GM12878 (cell line): ENCODE results near the gene KCNAB2. TPM values are rescaled to one million over a fixed set of nuclear protein-coding genes. Genes with fewer than 3 reads are reported as not detected.

ENCODE experiments used
- ATAC-seq: fragments of 200-7000 bp; cut with Tn5 transposase; 3 replicates; pipeline ENCODE4 v1.9.1; 2020; ENCODE audit warnings: mild to moderate bottlenecking, moderate library complexity
- BruUV-seq: library from RNA; stranded (reverse); fragments of 400-500 nt; replicated peaks from 2 replicates; lab custom pipeline; 2021; lab: Mats Ljungman, UMichigan
- CTCF ChIA-PET: fragments of 300-600 bp; sonication (Branson Sonifier 250); formaldehyde crosslinking; extraction: SDS; loops from one replicate; lab custom pipeline; 2021; ENCODE audit warnings: inconsistent platforms; lab: Yijun Ruan, JAX
- POLR2A ChIA-PET: fragments of 350-600 bp; formaldehyde crosslinking; extraction: SDS; loops from one replicate; lab custom pipeline; 2021; ENCODE audit warnings: inconsistent platforms; lab: Charles Lee
- RAD21 ChIA-PET: fragments of 300-600 bp; sonication (Branson Sonifier 250); formaldehyde crosslinking; loops from one replicate; lab custom pipeline; 2023; ENCODE audit warnings: antibody characterized with exemption; ENCODE audit not compliant: unreplicated experiment; lab: Charles Lee
- SMC1A ChIA-PET: fragments of 300-600 bp; sonication (Branson Sonifier 250); formaldehyde crosslinking; loops from one replicate; lab custom pipeline; 2023; ENCODE audit not compliant: unreplicated experiment, uncharacterized antibody; lab: Charles Lee
- DNase-seq: peaks from one replicate; pipeline ENCODE4 v3.0.0-alpha.2; 2011; ENCODE audit warnings: low read depth, low spot score
- FAIRE-seq: peaks from 3 replicates; lab custom pipeline; 2011; peaks lifted over from hg19 to GRCh38; lab: Jason Lieb, UNC
- H2AFZ ChIP-seq: 2 replicates; pipeline ENCODE4 v1.6.0; 2011; ENCODE audit warnings: low read depth, low read length, control low read depth; ENCODE audit not compliant: control insufficient read depth
- H3K27ac ChIP-seq: 2 replicates; pipeline ENCODE4 v1.5.1; 2011; ENCODE audit warnings: control low read depth; ENCODE audit not compliant: control insufficient read depth, insufficient read depth
- H3K27me3 ChIP-seq, 2 experiments: replicated peaks in 1 of 2; 2 replicates each; pipeline versions ENCODE4 v1.6.0 to v1.6.1; 2011; ENCODE audit warnings: low read length in 1 of 2; ENCODE audit not compliant: control insufficient read depth in 2 of 2, insufficient read depth in 2 of 2
- H3K36me3 ChIP-seq, 2 experiments: 2 replicates each; pipeline ENCODE4 v1.5.1; 2011; ENCODE audit warnings: low read length in 1 of 2; ENCODE audit not compliant: control insufficient read depth in 2 of 2, insufficient read depth in 2 of 2
- H3K4me1 ChIP-seq: 2 replicates; pipeline ENCODE4 v1.6.1; 2011; ENCODE audit warnings: mild to moderate bottlenecking, low read length, moderate library complexity, mixed read lengths; ENCODE audit not compliant: control insufficient read depth, insufficient read depth
- H3K4me2 ChIP-seq: 2 replicates; pipeline ENCODE4 v1.6.0; 2011; ENCODE audit warnings: control low read depth; ENCODE audit not compliant: control insufficient read depth, insufficient read depth
- H3K4me3 ChIP-seq: fragments of 200-600 bp; sonication (generic); 2 replicates; pipeline ENCODE4 v1.5.1; 2016
- H3K79me2 ChIP-seq: 2 replicates; pipeline ENCODE4 v1.6.0; 2011; ENCODE audit warnings: low read length; ENCODE audit not compliant: control insufficient read depth, insufficient read depth
- H3K9ac ChIP-seq: 2 replicates; pipeline ENCODE4 v1.8.0; 2011; ENCODE audit warnings: low read length, control low read depth, mixed read lengths; ENCODE audit not compliant: control insufficient read depth, insufficient read depth
- H3K9me3 ChIP-seq: replicated peaks from 3 replicates; pipeline ENCODE4 v1.5.1; 2011; ENCODE audit warnings: mild to moderate bottlenecking, low read length; ENCODE audit not compliant: control insufficient read depth, insufficient read depth
- H4K20me1 ChIP-seq: 2 replicates; pipeline ENCODE4 v1.6.0; 2011; ENCODE audit not compliant: control insufficient read depth, insufficient read depth
- BCL11A ChIP-seq: IDR thresholded peaks from 2 replicates; pipeline ENCODE4 v1.6.1; 2011; ENCODE audit warnings: low read depth, low read length
- BHLHE40 ChIP-seq, 2 experiments: fragments of 450-650 bp in 1 of 2; IDR thresholded peaks; 2 replicates each; pipeline ENCODE4 v1.6.1; 2011 to 2017; ENCODE audit warnings: low read depth in 2 of 2, borderline replicate concordance in 1 of 2, improper control_type of control experiment in 1 of 2, low read length in 1 of 2, mild to moderate bottlenecking in 1 of 2
- EGR1 ChIP-seq, 2 experiments: IDR thresholded peaks; 1 replicate in 1 of 2; 2 replicates in 1 of 2; pipeline ENCODE4 v1.6.1; 2011 to 2012; ENCODE audit warnings: low read depth in 2 of 2, low read length in 2 of 2, borderline replicate concordance in 1 of 2, mild to moderate bottlenecking in 1 of 2, moderate library complexity in 1 of 2
- EZH2 ChIP-seq: IDR thresholded peaks from 2 replicates; pipeline ENCODE4 v1.6.1; 2012; ENCODE audit warnings: low read depth, mild to moderate bottlenecking, control low read depth, inconsistent platforms, low read length, borderline replicate concordance; ENCODE audit not compliant: control insufficient read depth
- FOXM1 ChIP-seq: IDR thresholded peaks from 2 replicates; pipeline ENCODE4 v1.6.1; 2012; ENCODE audit warnings: low read depth, mild to moderate bottlenecking, inconsistent platforms, low read length, moderate library complexity
- MAX ChIP-seq: IDR thresholded peaks from 2 replicates; pipeline ENCODE4 v1.6.1; 2012; ENCODE audit warnings: low read depth, low read length, improper control_type of control experiment
- POU2F2 ChIP-seq: IDR thresholded peaks from 3 replicates; pipeline ENCODE4 v1.6.1; 2011; ENCODE audit warnings: low read depth, mild to moderate bottlenecking, low read length, borderline replicate concordance
- SMC3 ChIP-seq: IDR thresholded peaks from 2 replicates; pipeline ENCODE4 v1.6.1; 2011; ENCODE audit warnings: low read length, improper control_type of control experiment, borderline replicate concordance
- SUZ12 ChIP-seq: fragments of 200-600 bp; sonication (generic); IDR thresholded peaks from one replicate; pipeline ENCODE4 v1.6.1; 2018; ENCODE audit warnings: antibody characterized with exemption, mild to moderate bottlenecking; ENCODE audit not compliant: unreplicated experiment
- TCF7 ChIP-seq: IDR thresholded peaks from 2 replicates; pipeline ENCODE4 v1.6.1; 2014; ENCODE audit warnings: antibody characterized with exemption, borderline replicate concordance
- WGBS: methylation state at CpG from one replicate; pipeline ENCODE4 v1.1.6; 2016; ENCODE audit warnings: low lambda C conversion rate; ENCODE audit not compliant: insufficient replicate concordance, insufficient coverage; ENCODE audit errors: missing lambda C conversion rate; 5-methylcytosine and 5-hydroxymethylcytosine counted together
- in situ Hi-C: fragments of 300-500 bp; cut with MboI; formaldehyde crosslinking; loops from 9 replicates; pipeline ENCODE4 v1.14.3; 2018; ENCODE audit warnings: mixed read lengths
- intact Hi-C: fragments of 100-400 bp; cut with micrococcal nuclease; formaldehyde crosslinking; loops from one replicate; pipeline ENCODE4 v1.14.2; 2022; ENCODE audit not compliant: unreplicated experiment
- polyA plus RNA-seq, 11 experiments: library from polyadenylated mRNA; depleted of rRNA in 4 of 11; unstranded in 6 of 11; stranded (reverse) in 5 of 11; fragments of >200 nt; fragmentation: Nextera tagmentation in 4 of 11; fragmentation: Illumina TruSeq in 1 of 11; extraction: Ambion mirVana in 4 of 11; extraction: Trizol in 1 of 11; gene quantifications; 1 replicate in 1 of 11; 2 replicates in 10 of 11; pipeline versions ENCODE4 v1.2.1 to v1.2.3, GENCODE V29; 2011 to 2016; ENCODE audit warnings: inconsistent platforms in 2 of 11, missing spikeins in 2 of 11, low read depth in 1 of 11
- total RNA-seq, 4 experiments: library from RNA; depleted of rRNA in 3 of 4; stranded (reverse); fragments of >200 nt in 3 of 4; fragmentation: Illumina TruSeq in 1 of 4; extraction: Trizol in 1 of 4; gene quantifications; 2 replicates each; pipeline versions ENCODE4 v1.2.1 to v1.2.3, GENCODE V29; 2013 to 2021
- TF ChIP-seq, protein P1 (sequence below): IDR thresholded peaks from 2 replicates; pipeline ENCODE4 v1.6.1; 2011; ENCODE audit warnings: mild to moderate bottlenecking, low read depth, low read length, moderate library complexity; ENCODE audit not compliant: insufficient replicate concordance
- TF ChIP-seq, protein P2 (sequence below): fragments of 450-650 bp; formaldehyde crosslinking; IDR thresholded peaks from 2 replicates; pipeline ENCODE4 v1.4.0; 2022; ENCODE audit warnings: mild to moderate bottlenecking, moderate library complexity
- TF ChIP-seq, protein P3 (sequence below): fragments of 450-650 bp; IDR thresholded peaks from 2 replicates; pipeline ENCODE4 v1.6.1; 2017; ENCODE audit warnings: mild to moderate bottlenecking

The KCNAB2 gene
- total and polyA plus RNA-seq, 10 of the 15 experiments (the other 5 are each of a cell fraction or from before 2014, with no cell fraction given) = 2.9 to 123 (median 62.4) TPM

DNA sequence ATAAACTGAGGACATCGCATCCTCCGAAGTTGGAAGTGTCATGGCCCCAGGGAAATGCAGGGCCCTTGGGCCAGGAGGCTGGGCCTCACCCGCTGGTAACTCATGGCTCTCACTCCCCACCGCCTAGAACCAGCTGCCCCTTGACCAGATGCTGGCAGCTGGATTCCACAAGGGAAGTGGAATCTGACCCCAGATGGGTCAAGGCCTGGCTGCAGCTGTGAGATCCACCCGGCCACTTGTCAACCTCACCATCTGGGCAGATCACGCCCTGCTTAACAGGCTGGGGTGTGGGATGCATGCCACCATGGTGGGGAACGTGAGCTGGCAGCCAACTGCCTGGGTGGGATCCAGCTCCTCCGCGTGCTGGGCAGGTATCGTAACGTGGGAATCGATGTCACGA lies 25.5 kb downstream of the KCNAB2 start:
- Histone ChIP-seq H3K9me3 (no peaks in the 10 kb centered on the region), H3K27ac (no peak overlapping the region), H3K4me1 (no peaks in the 10 kb centered on the region), H3K36me3 (peaks cover 7 to 11% of the 10 kb centered on the region in 2 experiments), H4K20me1 (peaks cover 4% of the 10 kb centered on the region), H2AFZ (no peak overlapping the region), H3K79me2 (no peaks in the 10 kb centered on the region), H3K9ac (no peak overlapping the region), H3K4me3 (no peak overlapping the region), H3K4me2 (no peak overlapping the region), H3K27me3 (no peaks in the 10 kb centered on the region)
- FAIRE-seq = no peak
- no peak for DNase-seq
- RAD21 ChIA-PET = no interaction called here
- CTCF ChIA-PET = no interaction called here
- SMC1A ChIA-PET = no interaction called here
- WGBS = 92% methylated on average over 13 of the region's 13 CpGs
- ATAC-seq = no peak
- no TSS peak for BruUV-seq
- POLR2A ChIA-PET = no interaction called here
- in situ Hi-C loops = no loop called here
- intact Hi-C loops = no loop called here
- no peak for TF ChIP-seq TCF7
- no peak for TF ChIP-seq FOXM1
- TF ChIP-seq, protein P1, sequence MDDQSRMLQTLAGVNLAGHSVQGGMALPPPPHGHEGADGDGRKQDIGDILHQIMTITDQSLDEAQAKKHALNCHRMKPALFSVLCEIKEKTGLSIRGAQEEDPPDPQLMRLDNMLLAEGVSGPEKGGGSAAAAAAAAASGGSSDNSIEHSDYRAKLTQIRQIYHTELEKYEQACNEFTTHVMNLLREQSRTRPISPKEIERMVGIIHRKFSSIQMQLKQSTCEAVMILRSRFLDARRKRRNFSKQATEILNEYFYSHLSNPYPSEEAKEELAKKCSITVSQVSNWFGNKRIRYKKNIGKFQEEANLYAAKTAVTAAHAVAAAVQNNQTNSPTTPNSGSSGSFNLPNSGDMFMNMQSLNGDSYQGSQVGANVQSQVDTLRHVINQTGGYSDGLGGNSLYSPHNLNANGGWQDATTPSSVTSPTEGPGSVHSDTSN = no peak
- TF ChIP-seq MAX = no peak
- TF ChIP-seq EGR1 (IDR thresholded peaks at IDR 0.05; ENCODE audit: borderline replicate concordance in 1 of 2, low read depth in 2 of 2, low read length in 2 of 2) = no peak
- TF ChIP-seq SUZ12 = no peak
- no peak for TF ChIP-seq BHLHE40 (IDR thresholded peaks at IDR 0.05; ENCODE audit: borderline replicate concordance in 1 of 2, low read depth in 2 of 2, low read length in 1 of 2)
- TF ChIP-seq, protein P2, sequence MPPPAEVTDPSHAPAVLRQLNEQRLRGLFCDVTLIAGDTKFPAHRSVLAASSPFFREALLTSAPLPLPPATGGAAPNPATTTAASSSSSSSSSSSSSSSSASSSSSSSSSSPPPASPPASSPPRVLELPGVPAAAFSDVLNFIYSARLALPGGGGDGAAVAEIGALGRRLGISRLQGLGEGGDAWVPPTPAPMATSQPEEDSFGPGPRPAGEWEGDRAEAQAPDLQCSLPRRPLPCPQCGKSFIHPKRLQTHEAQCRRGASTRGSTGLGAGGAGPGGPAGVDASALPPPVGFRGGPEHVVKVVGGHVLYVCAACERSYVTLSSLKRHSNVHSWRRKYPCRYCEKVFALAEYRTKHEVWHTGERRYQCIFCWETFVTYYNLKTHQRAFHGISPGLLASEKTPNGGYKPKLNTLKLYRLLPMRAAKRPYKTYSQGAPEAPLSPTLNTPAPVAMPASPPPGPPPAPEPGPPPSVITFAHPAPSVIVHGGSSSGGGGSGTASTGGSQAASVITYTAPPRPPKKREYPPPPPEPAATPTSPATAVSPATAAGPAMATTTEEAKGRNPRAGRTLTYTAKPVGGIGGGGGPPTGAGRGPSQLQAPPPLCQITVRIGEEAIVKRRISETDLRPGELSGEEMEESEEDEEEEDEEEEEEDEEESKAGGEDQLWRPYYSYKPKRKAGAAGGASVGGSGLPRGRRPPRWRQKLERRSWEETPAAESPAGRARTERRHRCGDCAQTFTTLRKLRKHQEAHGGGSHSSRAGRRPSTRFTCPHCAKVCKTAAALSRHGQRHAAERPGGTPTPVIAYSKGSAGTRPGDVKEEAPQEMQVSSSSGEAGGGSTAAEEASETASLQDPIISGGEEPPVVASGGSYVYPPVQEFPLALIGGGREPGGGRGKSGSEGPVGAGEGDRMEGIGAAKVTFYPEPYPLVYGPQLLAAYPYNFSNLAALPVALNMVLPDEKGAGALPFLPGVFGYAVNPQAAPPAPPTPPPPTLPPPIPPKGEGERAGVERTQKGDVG = no peak
- TF ChIP-seq BCL11A = no peak
- no peak for TF ChIP-seq POU2F2
- no peak for TF ChIP-seq SMC3
- TF ChIP-seq EZH2 = no peak
- TF ChIP-seq, protein P3, sequence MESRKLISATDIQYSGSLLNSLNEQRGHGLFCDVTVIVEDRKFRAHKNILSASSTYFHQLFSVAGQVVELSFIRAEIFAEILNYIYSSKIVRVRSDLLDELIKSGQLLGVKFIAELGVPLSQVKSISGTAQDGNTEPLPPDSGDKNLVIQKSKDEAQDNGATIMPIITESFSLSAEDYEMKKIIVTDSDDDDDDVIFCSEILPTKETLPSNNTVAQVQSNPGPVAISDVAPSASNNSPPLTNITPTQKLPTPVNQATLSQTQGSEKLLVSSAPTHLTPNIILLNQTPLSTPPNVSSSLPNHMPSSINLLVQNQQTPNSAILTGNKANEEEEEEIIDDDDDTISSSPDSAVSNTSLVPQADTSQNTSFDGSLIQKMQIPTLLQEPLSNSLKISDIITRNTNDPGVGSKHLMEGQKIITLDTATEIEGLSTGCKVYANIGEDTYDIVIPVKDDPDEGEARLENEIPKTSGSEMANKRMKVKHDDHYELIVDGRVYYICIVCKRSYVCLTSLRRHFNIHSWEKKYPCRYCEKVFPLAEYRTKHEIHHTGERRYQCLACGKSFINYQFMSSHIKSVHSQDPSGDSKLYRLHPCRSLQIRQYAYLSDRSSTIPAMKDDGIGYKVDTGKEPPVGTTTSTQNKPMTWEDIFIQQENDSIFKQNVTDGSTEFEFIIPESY = no peak
